ENCODE measurements around the gene TMEM44. TPM values are rescaled to one million over a fixed set of nuclear protein-coding genes. Genes with fewer than 3 reads are reported as not detected.

The TMEM44 gene
- total RNA-seq, 1 donor from 2014 or later: 7.5 TPM

DNA sequence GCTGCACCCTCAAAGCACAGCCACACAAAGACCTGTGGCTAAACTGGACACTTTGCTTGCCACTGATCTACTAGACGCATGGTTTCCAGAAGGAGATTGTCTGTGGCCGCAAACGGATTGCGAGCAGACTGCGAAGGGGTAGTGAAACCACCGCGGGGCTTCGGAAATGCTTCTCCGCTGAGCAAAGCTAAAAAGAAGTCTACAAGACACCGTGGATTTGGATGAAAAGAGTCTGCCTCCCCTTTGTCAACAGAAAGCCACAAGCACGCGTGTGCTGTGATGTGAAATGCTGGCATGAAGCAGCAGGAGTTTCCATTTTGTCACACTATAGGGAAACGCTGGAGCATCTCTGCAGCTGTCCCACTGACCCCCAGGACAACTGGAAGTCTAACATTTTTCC lies 63.0 kb downstream of the TMEM44 start:
- Histone ChIP-seq H3K9me3 (replicated peaks) (no peaks in the 10 kb centered on the region), H3K27ac (replicated peaks) (peak overlapping the region; percentile 88), H3K4me1 (peaks cover 41% of the 10 kb centered on the region), H3K4me3 (no peak overlapping the region), H3K27me3 (ENCODE audit: low read depth) (no peaks in the 10 kb centered on the region), H3K36me3 (no peaks in the 10 kb centered on the region)
- no peak for DNase-seq
- intact Hi-C loops (cut with micrococcal nuclease): loop anchor here (5.0 kb wide), 1 partner anchor 98 kb away; no protein-coding TSS in a partner anchor
- TF ChIP-seq, protein P1, sequence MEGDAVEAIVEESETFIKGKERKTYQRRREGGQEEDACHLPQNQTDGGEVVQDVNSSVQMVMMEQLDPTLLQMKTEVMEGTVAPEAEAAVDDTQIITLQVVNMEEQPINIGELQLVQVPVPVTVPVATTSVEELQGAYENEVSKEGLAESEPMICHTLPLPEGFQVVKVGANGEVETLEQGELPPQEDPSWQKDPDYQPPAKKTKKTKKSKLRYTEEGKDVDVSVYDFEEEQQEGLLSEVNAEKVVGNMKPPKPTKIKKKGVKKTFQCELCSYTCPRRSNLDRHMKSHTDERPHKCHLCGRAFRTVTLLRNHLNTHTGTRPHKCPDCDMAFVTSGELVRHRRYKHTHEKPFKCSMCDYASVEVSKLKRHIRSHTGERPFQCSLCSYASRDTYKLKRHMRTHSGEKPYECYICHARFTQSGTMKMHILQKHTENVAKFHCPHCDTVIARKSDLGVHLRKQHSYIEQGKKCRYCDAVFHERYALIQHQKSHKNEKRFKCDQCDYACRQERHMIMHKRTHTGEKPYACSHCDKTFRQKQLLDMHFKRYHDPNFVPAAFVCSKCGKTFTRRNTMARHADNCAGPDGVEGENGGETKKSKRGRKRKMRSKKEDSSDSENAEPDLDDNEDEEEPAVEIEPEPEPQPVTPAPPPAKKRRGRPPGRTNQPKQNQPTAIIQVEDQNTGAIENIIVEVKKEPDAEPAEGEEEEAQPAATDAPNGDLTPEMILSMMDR (IDR thresholded peaks at IDR 0.05; ENCODE audit: borderline replicate concordance): no peak

DNA sequence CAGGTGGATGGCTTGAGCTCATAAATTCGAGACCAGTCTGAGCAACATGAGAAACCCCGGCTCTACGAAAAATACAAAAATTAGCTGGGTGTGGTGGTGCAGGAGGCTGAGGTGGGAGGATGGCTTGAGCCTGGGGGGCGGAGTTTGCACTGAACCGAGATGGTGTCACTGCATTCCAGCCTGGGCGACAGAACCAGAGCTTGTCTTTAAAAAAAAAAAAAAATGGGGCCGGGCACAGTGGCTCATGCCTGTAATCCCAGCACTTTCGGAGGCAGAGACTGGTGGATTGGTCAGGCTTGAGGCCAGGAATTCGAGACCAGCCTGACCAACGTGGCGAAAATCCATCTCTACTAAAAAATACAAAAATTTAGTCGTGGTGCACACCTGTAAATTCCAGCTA lies 64.0 kb downstream of the TMEM44 start:
- Histone ChIP-seq H3K4me1 (peaks cover 37% of the 10 kb centered on the region), H3K4me3 (no peak overlapping the region), H3K9me3 (replicated peaks) (no peaks in the 10 kb centered on the region), H3K36me3 (no peaks in the 10 kb centered on the region), H3K27me3 (ENCODE audit: low read depth) (no peaks in the 10 kb centered on the region), H3K27ac (replicated peaks) (no peak overlapping the region)
- no peak for DNase-seq
- intact Hi-C loops (cut with micrococcal nuclease): no loop called here
- TF ChIP-seq, protein P1 (IDR thresholded peaks at IDR 0.05; ENCODE audit: borderline replicate concordance): no peak

DNA sequence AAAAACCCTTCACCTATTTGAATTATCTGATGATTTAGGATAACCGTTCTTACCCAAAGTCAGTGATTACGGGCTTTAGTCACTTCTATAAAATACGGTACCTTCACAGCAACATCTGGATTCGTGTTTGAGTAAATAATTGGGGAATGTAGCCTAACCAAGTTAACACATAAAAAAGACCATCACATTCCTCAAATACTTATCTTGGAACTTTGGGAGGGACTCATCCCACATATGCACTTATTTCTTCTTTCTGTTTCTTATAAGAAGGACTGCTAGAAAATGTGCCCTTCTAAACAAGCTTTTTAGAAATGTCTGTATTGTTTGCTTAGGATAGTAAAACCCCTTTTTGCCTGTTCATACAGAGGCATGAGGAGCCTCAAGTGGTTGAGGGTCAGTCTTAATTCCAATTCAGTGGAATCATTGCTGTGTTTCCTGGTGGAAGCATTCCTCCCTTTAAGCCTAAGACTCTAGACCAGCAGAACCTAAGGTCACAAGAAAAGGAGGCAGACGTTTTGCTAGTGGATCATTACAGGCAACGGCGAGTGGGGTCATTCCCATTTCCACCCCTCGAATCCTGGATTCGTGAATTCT lies 67.5 kb downstream of the TMEM44 start:
- H3K27me3 ChIP-seq (ENCODE audit: low read depth): no peaks in the 10 kb centered on the region
- TF ChIP-seq, protein P1 (IDR thresholded peaks at IDR 0.05; ENCODE audit: borderline replicate concordance): no peak
- no peak overlapping the region for H3K4me3 ChIP-seq
- H3K4me1 ChIP-seq: peaks cover 7% of the 10 kb centered on the region
- no peak for DNase-seq
- H3K27ac ChIP-seq (replicated peaks): no peak overlapping the region
- no peaks in the 10 kb centered on the region for H3K9me3 ChIP-seq (replicated peaks)
- H3K36me3 ChIP-seq: no peaks in the 10 kb centered on the region
- intact Hi-C loops (cut with micrococcal nuclease): no loop called here

DNA sequence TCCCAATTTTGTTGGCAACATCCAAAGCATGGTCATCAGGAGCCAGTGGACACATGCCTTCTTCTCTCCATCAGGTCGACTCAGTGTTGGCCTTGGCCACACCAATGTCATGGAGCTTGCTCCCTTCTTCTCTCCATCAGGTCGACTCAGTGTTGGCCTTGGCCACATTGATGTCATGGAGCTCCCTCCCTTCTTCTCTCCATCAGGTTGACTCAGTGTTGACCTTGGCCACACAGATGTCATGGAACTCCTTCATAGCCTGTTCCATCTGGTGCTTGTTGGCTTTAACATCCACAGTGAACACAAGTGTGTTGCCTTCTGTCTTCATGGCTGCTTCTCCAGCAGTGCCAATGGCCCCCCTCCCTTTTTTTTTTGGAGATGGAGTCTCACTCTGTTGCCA lies 70.2 kb downstream of the TMEM44 start:
- intact Hi-C loops (cut with micrococcal nuclease): no loop called here
- Histone ChIP-seq H3K36me3 (no peaks in the 10 kb centered on the region), H3K9me3 (replicated peaks) (no peaks in the 10 kb centered on the region), H3K27ac (replicated peaks) (no peak overlapping the region), H3K27me3 (ENCODE audit: low read depth) (no peaks in the 10 kb centered on the region), H3K4me1 (no peaks in the 10 kb centered on the region), H3K4me3 (no peak overlapping the region)
- TF ChIP-seq, protein P1 (IDR thresholded peaks at IDR 0.05; ENCODE audit: borderline replicate concordance): no peak
- DNase-seq: no peak

DNA sequence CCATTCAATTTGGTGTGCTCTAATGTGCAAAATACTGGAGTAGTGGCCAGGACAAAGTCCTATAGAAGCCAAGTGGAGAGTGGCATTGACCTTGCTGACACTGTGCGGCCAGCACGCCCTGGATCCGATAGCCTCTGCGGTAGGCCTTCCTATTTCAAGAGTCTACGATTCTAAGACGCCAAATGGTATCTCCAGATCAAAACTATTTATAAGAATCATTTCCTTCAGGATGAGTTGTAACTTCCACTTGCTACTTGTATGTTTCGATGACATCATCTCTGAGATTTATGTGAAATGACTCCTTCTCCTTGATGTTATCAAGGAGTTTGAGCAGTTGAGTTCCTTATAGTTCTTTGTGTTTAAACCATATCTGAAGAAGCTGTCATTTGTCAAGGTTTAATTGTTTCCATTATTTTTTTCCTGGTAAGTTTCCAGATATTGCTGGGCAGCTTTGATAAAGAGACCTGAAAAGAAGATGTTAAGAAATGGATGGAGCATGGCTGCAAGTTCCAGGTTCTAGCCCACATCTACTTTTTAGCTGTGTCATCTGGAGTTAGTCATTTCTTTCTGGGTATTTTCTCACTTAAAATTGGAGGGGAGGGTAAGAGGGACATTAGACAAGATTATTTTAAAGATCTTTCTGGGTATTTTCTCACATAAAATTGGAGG lies 71.8 kb downstream of the TMEM44 start:
- TF ChIP-seq, protein P1 (IDR thresholded peaks at IDR 0.05; ENCODE audit: borderline replicate concordance): no peak
- H3K27ac ChIP-seq (replicated peaks): peak overlapping the region; percentile 27
- intact Hi-C loops (cut with micrococcal nuclease): no loop called here

More for the DNA sequence above, 71.8 kb downstream of the TMEM44 start:
- H3K36me3 ChIP-seq: no peaks in the 10 kb centered on the region
- H3K4me3 ChIP-seq: no peak overlapping the region
- DNase-seq: no peak
- H3K27me3 ChIP-seq (ENCODE audit: low read depth): no peaks in the 10 kb centered on the region
- H3K4me1 ChIP-seq: peaks cover 4% of the 10 kb centered on the region
- no peaks in the 10 kb centered on the region for H3K9me3 ChIP-seq (replicated peaks)
